Measurements from ENCODE around the gene SCYL1.

The SCYL1 gene

GRCh38 chr11:65491163-65491465, 33.8 kb upstream of the SCYL1 start:
- Histone ChIP-seq H3K79me2 (peaks cover 4% of the 10 kb centered on the region), H3K27ac (peak overlapping the region; percentile 100), H3K9ac (no peak overlapping the region), H3K36me3 (ENCODE audit: control insufficient read depth, insufficient read depth, low read length) (no peaks in the 10 kb centered on the region), H3K4me1 (peaks cover 80% of the 10 kb centered on the region), H3K4me3 (ENCODE audit: low read depth, low read length) (no peak overlapping the region), H3K9me3 (ENCODE audit: control insufficient read depth, low read length) (no peaks in the 10 kb centered on the region), H3K4me2 (ENCODE audit: low read length) (no peak overlapping the region), H3K27me3 (ENCODE audit: control insufficient read depth, insufficient read depth, low read length) (no peaks in the 10 kb centered on the region), H2AFZ (no peak overlapping the region)
- TF ChIP-seq, protein P1, sequence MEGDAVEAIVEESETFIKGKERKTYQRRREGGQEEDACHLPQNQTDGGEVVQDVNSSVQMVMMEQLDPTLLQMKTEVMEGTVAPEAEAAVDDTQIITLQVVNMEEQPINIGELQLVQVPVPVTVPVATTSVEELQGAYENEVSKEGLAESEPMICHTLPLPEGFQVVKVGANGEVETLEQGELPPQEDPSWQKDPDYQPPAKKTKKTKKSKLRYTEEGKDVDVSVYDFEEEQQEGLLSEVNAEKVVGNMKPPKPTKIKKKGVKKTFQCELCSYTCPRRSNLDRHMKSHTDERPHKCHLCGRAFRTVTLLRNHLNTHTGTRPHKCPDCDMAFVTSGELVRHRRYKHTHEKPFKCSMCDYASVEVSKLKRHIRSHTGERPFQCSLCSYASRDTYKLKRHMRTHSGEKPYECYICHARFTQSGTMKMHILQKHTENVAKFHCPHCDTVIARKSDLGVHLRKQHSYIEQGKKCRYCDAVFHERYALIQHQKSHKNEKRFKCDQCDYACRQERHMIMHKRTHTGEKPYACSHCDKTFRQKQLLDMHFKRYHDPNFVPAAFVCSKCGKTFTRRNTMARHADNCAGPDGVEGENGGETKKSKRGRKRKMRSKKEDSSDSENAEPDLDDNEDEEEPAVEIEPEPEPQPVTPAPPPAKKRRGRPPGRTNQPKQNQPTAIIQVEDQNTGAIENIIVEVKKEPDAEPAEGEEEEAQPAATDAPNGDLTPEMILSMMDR (IDR thresholded peaks at IDR 0.05): no peak

DNA sequence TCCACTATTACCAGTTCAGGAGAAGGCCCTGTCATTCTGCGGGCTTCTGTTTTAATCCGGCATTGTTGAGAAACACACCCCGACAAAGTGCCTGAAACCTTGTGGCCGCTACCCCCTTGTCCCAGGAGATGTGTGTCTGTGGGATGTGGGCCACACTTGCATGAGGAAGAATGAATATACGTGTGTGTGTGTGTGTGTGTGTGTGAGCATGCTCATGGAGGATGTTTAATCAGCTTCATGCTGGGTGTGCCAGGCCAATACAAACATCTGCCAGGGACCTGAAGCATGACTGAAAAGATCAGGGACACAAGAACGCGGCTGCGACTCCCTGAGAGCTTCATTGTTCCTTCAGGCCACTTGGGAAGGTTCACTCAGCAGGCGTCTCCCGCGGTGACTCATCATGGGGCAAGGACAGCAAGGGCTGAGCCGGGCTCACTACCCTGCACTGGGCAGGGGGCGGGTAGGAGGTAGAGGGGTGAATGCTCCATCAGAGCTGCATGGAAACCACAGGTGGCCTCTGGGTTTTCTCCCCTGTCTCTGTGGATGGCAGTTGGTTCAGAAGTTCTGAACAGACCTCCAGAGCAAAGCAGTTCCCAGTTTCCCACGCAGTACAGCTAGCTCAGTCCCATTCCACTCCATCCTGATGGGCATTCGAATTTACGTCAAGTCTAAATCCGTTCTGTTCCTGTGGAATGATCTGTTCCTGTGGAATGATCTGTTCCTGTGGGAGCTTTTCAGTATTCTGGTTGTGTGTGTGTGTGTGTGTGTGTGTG, 33.1 kb upstream of the SCYL1 start:
- H3K79me2 ChIP-seq: peaks cover 4% of the 10 kb centered on the region
- no peaks in the 10 kb centered on the region for H3K9me3 ChIP-seq (ENCODE audit: control insufficient read depth, low read length)
- H3K27me3 ChIP-seq (ENCODE audit: control insufficient read depth, insufficient read depth, low read length): no peaks in the 10 kb centered on the region
- H3K9ac ChIP-seq: no peak overlapping the region
- H3K27ac ChIP-seq: peak overlapping the region; percentile 100
- peaks cover 76% of the 10 kb centered on the region for H3K4me1 ChIP-seq
- H2AFZ ChIP-seq: peak overlapping the region; percentile 7
- TF ChIP-seq, protein P1 (IDR thresholded peaks at IDR 0.05): no peak
- peak overlapping the region; percentile 24 for H3K4me3 ChIP-seq (ENCODE audit: low read depth, low read length)
- H3K36me3 ChIP-seq (ENCODE audit: control insufficient read depth, insufficient read depth, low read length): no peaks in the 10 kb centered on the region
- H3K4me2 ChIP-seq (ENCODE audit: low read length): peak overlapping the region; percentile 57

- H3K79me2 ChIP-seq: peaks cover 4% of the 10 kb centered on the region
- peak overlapping the region; percentile 100 for H3K27ac ChIP-seq
- H3K9me3 ChIP-seq (ENCODE audit: control insufficient read depth, low read length): no peaks in the 10 kb centered on the region
- no peak overlapping the region for H3K9ac ChIP-seq
- peak overlapping the region; percentile 24 for H3K4me3 ChIP-seq (ENCODE audit: low read depth, low read length)
- peaks cover 75% of the 10 kb centered on the region for H3K4me1 ChIP-seq
- H3K36me3 ChIP-seq (ENCODE audit: control insufficient read depth, insufficient read depth, low read length): no peaks in the 10 kb centered on the region
- H2AFZ ChIP-seq: peak overlapping the region; percentile 60
- peak overlapping the region; percentile 57 for H3K4me2 ChIP-seq (ENCODE audit: low read length)
- no peaks in the 10 kb centered on the region for H3K27me3 ChIP-seq (ENCODE audit: control insufficient read depth, insufficient read depth, low read length)
- TF ChIP-seq, protein P1 (IDR thresholded peaks at IDR 0.05): no peak
Measured at GRCh38 chr11:65492387-65492636, 32.6 kb upstream of the SCYL1 start.

DNA sequence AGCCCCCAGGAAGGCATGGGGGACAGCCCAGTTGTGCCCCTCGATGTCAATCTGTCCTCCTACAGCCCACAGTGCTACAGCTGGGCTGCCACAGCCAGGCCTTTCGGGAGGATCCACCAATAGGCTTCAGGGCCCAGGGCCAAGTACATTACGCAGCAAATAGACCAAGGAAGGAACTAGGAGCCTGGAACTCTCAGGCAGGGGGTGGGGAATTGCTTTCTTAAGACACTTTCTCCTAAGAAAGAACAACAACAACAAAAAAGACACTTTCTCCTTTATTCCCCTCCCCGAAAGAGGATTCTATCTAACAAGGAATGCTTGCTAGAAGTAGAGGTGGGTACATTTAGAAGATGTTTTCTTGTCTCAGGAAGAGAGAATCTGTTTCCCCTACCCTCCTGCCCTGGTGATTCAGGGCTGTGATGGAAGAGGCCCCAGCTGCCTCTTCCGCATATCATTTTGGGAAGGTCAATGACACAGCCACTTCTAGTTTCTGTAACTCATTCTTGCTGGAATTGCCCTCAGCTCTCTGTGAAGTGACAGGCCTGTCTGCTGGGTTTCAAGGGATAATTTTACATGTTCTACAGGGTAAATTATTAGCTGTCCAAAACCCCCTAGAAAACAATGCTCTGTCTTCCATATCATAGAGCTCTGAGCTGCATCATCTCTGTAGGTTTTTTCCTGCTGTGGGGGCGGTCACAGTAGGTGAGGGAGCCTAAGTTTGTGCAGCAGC, 32.1 kb upstream of the SCYL1 start:
- Histone ChIP-seq H3K9me3 (ENCODE audit: control insufficient read depth, low read length) (no peaks in the 10 kb centered on the region), H3K4me3 (ENCODE audit: low read depth, low read length) (peak overlapping the region; percentile 24), H3K36me3 (ENCODE audit: control insufficient read depth, insufficient read depth, low read length) (no peaks in the 10 kb centered on the region), H3K4me1 (peaks cover 74% of the 10 kb centered on the region), H3K9ac (peak overlapping the region; percentile 46), H3K79me2 (peaks cover 4% of the 10 kb centered on the region), H3K27me3 (ENCODE audit: control insufficient read depth, insufficient read depth, low read length) (no peaks in the 10 kb centered on the region), H3K4me2 (ENCODE audit: low read length) (peak overlapping the region; percentile 57), H2AFZ (peak overlapping the region; percentile 60), H3K27ac (peak overlapping the region; percentile 100)
- TF ChIP-seq, protein P1 (IDR thresholded peaks at IDR 0.05): no peak
